Measurements from ENCODE around the gene ITSN2. TPM values are rescaled to one million over a fixed set of nuclear protein-coding genes. Genes with fewer than 3 reads are reported as not detected.

The ITSN2 gene
- total and polyA plus RNA-seq, 2 of the 8 experiments (the other 6 are each of a cell fraction or from before 2014, with no cell fraction given) = 9.3 to 17.0 TPM

DNA sequence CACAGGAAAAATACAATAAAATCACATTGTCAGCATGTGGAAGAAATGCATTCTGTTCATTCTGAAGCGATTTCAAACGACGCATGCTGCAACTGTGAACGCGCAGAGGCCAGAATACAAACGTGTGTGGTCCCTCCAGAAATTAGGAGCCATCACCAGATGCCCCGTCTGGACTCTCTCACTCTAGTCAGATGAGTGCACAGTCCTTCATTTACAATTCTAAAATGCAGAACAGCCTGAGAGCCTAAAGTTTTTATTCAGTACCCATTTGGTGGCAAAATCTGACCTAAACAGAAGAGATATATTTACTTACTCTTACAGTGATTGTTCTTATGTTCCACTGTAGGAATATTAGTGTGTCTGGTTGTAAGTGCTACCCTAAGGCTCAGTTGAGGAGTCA is 148.9 kb downstream of the ITSN2 start:
- H3K27me3 ChIP-seq (replicated peaks in 1 of 4; ENCODE audit: control insufficient read depth in 3 of 4, extremely low read depth in 1 of 4, insufficient read depth in 3 of 4, low read length in 3 of 4) = no peaks in the 10 kb centered on the region; a peak in 1 of 7 replicates
- no peak overlapping the region for H4K8ac ChIP-seq (ENCODE audit: extremely low read depth, insufficient read depth, low read length)
- H2BK5ac ChIP-seq (ENCODE audit: low read depth, low read length) = no peak overlapping the region
- no peak overlapping the region for H2BK15ac ChIP-seq (ENCODE audit: low read length)
- H3K9ac ChIP-seq (replicated peaks in 1 of 4; ENCODE audit: extremely low read depth in 1 of 4, low read depth in 3 of 4, low read length in 3 of 4) = no peak overlapping the region
- WGBS, 2 experiments (ENCODE audit: extremely low coverage in 1 of 2, insufficient coverage in 1 of 2, insufficient read length in 1 of 2, insufficient replicate concordance in 2 of 2, low coverage in 1 of 2, low lambda C conversion rate in 2 of 2, missing lambda C conversion rate in 1 of 2) = 72% methylated on average over 7 of the region's 7 CpGs; no CpG with 5 or more reads in 1 of the 2 experiments
- H4K5ac ChIP-seq (ENCODE audit: insufficient read length, low read depth, low read length) = no peak overlapping the region
- H4K20me1 ChIP-seq (replicated peaks in 1 of 2; ENCODE audit: control insufficient read depth in 1 of 2, insufficient read depth in 2 of 2, low read length in 2 of 2) = no peaks in the 10 kb centered on the region
- H3K27ac ChIP-seq (ENCODE audit: low read depth, low read length) = no peak overlapping the region
- H3K4me3 ChIP-seq (ENCODE audit: extremely low read depth in 1 of 4, insufficient read depth in 2 of 4, low read depth in 3 of 4, low read length in 4 of 4) = no peak overlapping the region
- no peaks in the 10 kb centered on the region for H3K23me2 ChIP-seq (ENCODE audit: low read depth, low read length)
- H2AK5ac ChIP-seq (ENCODE audit: low read depth, low read length) = no peak overlapping the region
- H2BK120ac ChIP-seq (replicated peaks; ENCODE audit: low read depth, low read length) = no peak overlapping the region
- H3K79me2 ChIP-seq (ENCODE audit: control insufficient read depth in 1 of 2, insufficient read depth in 2 of 2, low read length in 2 of 2) = no peaks in the 10 kb centered on the region
- FAIRE-seq (no peak), DNase-seq (ENCODE audit: low read depth in 1 of 2, low spot score in 2 of 2) (no peak)
- no peak overlapping the region for H2BK20ac ChIP-seq (ENCODE audit: low read length)
- H3K4me1 ChIP-seq (replicated peaks in 1 of 4; ENCODE audit: control insufficient read depth in 3 of 4, insufficient read depth in 4 of 4, low read length in 3 of 4) = no peaks in the 10 kb centered on the region; a peak in 1 of 7 replicates
- no peak overlapping the region for H3K18ac ChIP-seq (ENCODE audit: extremely low read depth, low read length)
- no peak overlapping the region for H3K4me2 ChIP-seq (ENCODE audit: insufficient read depth in 1 of 2, low read depth in 2 of 2, low read length in 2 of 2)
- no peaks in the 10 kb centered on the region for H3K36me3 ChIP-seq (ENCODE audit: control insufficient read depth in 2 of 4, insufficient read depth in 4 of 4, low read length in 3 of 4)
- H3K79me1 ChIP-seq (ENCODE audit: low read depth, low read length) = no peaks in the 10 kb centered on the region
- no peak overlapping the region for H3K4ac ChIP-seq (replicated peaks; ENCODE audit: insufficient read length, low read depth, low read length)
- H3K9me3 ChIP-seq (ENCODE audit: insufficient read depth in 2 of 2, low read depth in 1 of 2, low read length in 1 of 2) = no peaks in the 10 kb centered on the region
- no peak overlapping the region for H3K14ac ChIP-seq (ENCODE audit: insufficient read length)
- no peak overlapping the region for H3K56ac ChIP-seq (replicated peaks; ENCODE audit: insufficient read length, low read depth, low read length)
- no peak for TF ChIP-seq PHF8 (conservative IDR thresholded peaks at IDR 0.05; ENCODE audit: low read depth, low read length)
- TF ChIP-seq HDAC2 (IDR thresholded peaks at IDR 0.05; ENCODE audit: borderline replicate concordance in 1 of 2, low read depth in 2 of 2, low read length in 2 of 2) = no peak
- no peak for TF ChIP-seq BCL11A (IDR thresholded peaks at IDR 0.05; ENCODE audit: low read depth in 2 of 2, low read length in 2 of 2)
- no peak for TF ChIP-seq TBP (IDR thresholded peaks at IDR 0.05; ENCODE audit: low read depth, low read length)
- TF ChIP-seq CEBPB (IDR thresholded peaks at IDR 0.05; ENCODE audit: low read depth, low read length) = no peak
- no peak overlapping the region for H4K91ac ChIP-seq (replicated peaks; ENCODE audit: insufficient read length, low read length)
- H2AFZ ChIP-seq (ENCODE audit: low read length) = no peak overlapping the region
- H2BK12ac ChIP-seq (ENCODE audit: low read depth, low read length) = no peak overlapping the region
- H3K23ac ChIP-seq (ENCODE audit: insufficient read length) = no peak overlapping the region
- ChIA-PET CTCF (ENCODE audit: partially characterized antibody) (interaction anchor here (0.8 kb wide), 1 partner anchor 17 kb away, joined by 3 read pairs; no protein-coding TSS in a partner anchor), POLR2A (ENCODE audit: partially characterized antibody) (interaction anchor here (0.8 kb wide), 1 partner anchor 10 kb away, joined by 3 read pairs; no protein-coding TSS in a partner anchor)

Measured in H1 (cell line).